ENCODE measurements around the gene ZNF850. TPM values are rescaled to one million over a fixed set of nuclear protein-coding genes. Genes with fewer than 3 reads are reported as not detected.

Gene ZNF850
- total and polyA plus RNA-seq, 9 of the 15 experiments (the other 6 are each of a cell fraction or from before 2014, with no cell fraction given): 1.2 to 13.0 (median 5.9) TPM

GRCh38 chr19:36772311-36773222 is at the start of gene ZNF850 (continued):
- TF ChIP-seq SIN3A (IDR thresholded peaks at IDR 0.05; ENCODE audit: borderline replicate concordance in 2 of 2, control insufficient read depth in 1 of 2, low read depth in 2 of 2, low read length in 2 of 2) (peak in 1 of 2 experiments; percentile 26; a peak in 1 of 4 replicates), ZBTB1 (CRISPR knock-in tag; IDR thresholded peaks at IDR 0.05; ENCODE audit: borderline replicate concordance, low read depth) (no peak), MIER1 (IDR thresholded peaks at IDR 0.05; ENCODE audit: low read depth) (no peak), KDM2B (CRISPR knock-in tag; IDR thresholded peaks at IDR 0.05) (no peak), ZNF316 (IDR thresholded peaks at IDR 0.05) (no peak; the same call in 1 of the 2 replicates), OTX1 (CRISPR knock-in tag; IDR thresholded peaks at IDR 0.05) (no peak), BRF2 (IDR thresholded peaks at IDR 0.05; ENCODE audit: borderline replicate concordance, insufficient read depth, insufficient read length) (no peak), XRCC4 (IDR thresholded peaks at IDR 0.05; ENCODE audit: extremely low read depth, insufficient read depth, insufficient read length) (no peak), ZBED1 (IDR thresholded peaks at IDR 0.05) (no peak), FOS (IDR thresholded peaks at IDR 0.05; ENCODE audit: extremely low read depth, insufficient read length) (no peak), RB1 (IDR thresholded peaks at IDR 0.05; ENCODE audit: low read depth) (no peak), CHD7 (IDR thresholded peaks at IDR 0.05; ENCODE audit: low read depth, low read length) (no peak), RBM15 (IDR thresholded peaks at IDR 0.05; ENCODE audit: insufficient read depth, low read length) (no peak)

Measured in K562 (cell line).